22Rv1 (cell line): ENCODE measurements around the gene INPP5D.

ENCODE experiments used
- ZFX ChIP-seq: fragments of 450-650 bp; IDR thresholded peaks from 2 replicates; pipeline ENCODE4 v1.6.1; 2017; ENCODE audit warnings: antibody characterized with exemption, borderline replicate concordance
- TF ChIP-seq, protein P1 (sequence below): fragments of 450-650 bp; IDR thresholded peaks from 2 replicates; pipeline ENCODE4 v1.5.1; 2017; ENCODE audit warnings: mild to moderate bottlenecking

GRCh38 chr2:233137040-233137439, 76.9 kb downstream of the INPP5D start:
- TF ChIP-seq, protein P1, sequence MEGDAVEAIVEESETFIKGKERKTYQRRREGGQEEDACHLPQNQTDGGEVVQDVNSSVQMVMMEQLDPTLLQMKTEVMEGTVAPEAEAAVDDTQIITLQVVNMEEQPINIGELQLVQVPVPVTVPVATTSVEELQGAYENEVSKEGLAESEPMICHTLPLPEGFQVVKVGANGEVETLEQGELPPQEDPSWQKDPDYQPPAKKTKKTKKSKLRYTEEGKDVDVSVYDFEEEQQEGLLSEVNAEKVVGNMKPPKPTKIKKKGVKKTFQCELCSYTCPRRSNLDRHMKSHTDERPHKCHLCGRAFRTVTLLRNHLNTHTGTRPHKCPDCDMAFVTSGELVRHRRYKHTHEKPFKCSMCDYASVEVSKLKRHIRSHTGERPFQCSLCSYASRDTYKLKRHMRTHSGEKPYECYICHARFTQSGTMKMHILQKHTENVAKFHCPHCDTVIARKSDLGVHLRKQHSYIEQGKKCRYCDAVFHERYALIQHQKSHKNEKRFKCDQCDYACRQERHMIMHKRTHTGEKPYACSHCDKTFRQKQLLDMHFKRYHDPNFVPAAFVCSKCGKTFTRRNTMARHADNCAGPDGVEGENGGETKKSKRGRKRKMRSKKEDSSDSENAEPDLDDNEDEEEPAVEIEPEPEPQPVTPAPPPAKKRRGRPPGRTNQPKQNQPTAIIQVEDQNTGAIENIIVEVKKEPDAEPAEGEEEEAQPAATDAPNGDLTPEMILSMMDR = no peak
- no peak for TF ChIP-seq ZFX
